ENCODE measurements around the gene TTC9C.

GRCh38 chr11:62712861-62713260, 15.4 kb upstream of the TTC9C start:
- TF ChIP-seq CTCF (IDR thresholded peaks at IDR 0.05) (no peak), POLR2A (IDR thresholded peaks at IDR 0.05) (no peak)
